DOHH2 (cell line): ENCODE data around the gene BCL2.

Experiments used
- H3F3A ChIP-seq: fragments of 200-600 bp; sonication (generic), shearing (Covaris generic); 2 replicates; pipeline ENCODE4 v1.6.0; 2016; ENCODE audit warnings: antibody characterized with exemption, mild to moderate bottlenecking; ENCODE audit not compliant: control insufficient read depth, insufficient read depth
- H3K27ac ChIP-seq: fragments of 200-600 bp; sonication (generic); 2 replicates; pipeline ENCODE4 v1.5.1; 2014; ENCODE audit warnings: low read depth, mild to moderate bottlenecking, low read length, moderate library complexity
- H3K27me3 ChIP-seq: fragments of 200-600 bp; sonication (generic); 2 replicates; pipeline ENCODE4 v1.6.1; 2014; ENCODE audit warnings: mild to moderate bottlenecking, low read length, mixed read lengths; ENCODE audit not compliant: control insufficient read depth
- H3K36me3 ChIP-seq: fragments of 200-600 bp; sonication (generic); 2 replicates; pipeline ENCODE4 v1.6.1; 2014; ENCODE audit warnings: mild to moderate bottlenecking, low read length, moderate library complexity, mixed read lengths; ENCODE audit not compliant: control insufficient read depth
- H3K4me1 ChIP-seq: fragments of 200-600 bp; sonication (generic); 2 replicates; pipeline ENCODE4 v1.6.1; 2014; ENCODE audit warnings: mild to moderate bottlenecking, low read length, mixed read lengths; ENCODE audit not compliant: control insufficient read depth
- H3K4me2 ChIP-seq: fragments of 200-600 bp; sonication (generic); 2 replicates; pipeline ENCODE4 v1.6.0; 2014; ENCODE audit warnings: mild to moderate bottlenecking, low read length, moderate library complexity
- H3K4me3 ChIP-seq: fragments of 200-600 bp; sonication (generic); 2 replicates; pipeline ENCODE4 v1.5.1; 2014; ENCODE audit warnings: mild to moderate bottlenecking, low read length, mixed read lengths
- H3K79me2 ChIP-seq: fragments of 200-600 bp; sonication (generic); 2 replicates; pipeline ENCODE4 v1.6.1; 2014; ENCODE audit warnings: mild to moderate bottlenecking, low read length, mixed read lengths; ENCODE audit not compliant: control insufficient read depth
- H3K9me2 ChIP-seq: fragments of 200-600 bp; sonication (generic); replicated peaks from 2 replicates; pipeline ENCODE4 v1.6.1; 2014; ENCODE audit warnings: mild to moderate bottlenecking, low read length, mixed read lengths; ENCODE audit not compliant: control insufficient read depth
- H3K9me3 ChIP-seq: fragments of 200-600 bp; sonication (generic); 2 replicates; pipeline ENCODE4 v1.6.1; 2014; ENCODE audit warnings: antibody characterized with exemption, low read length, mixed read lengths; ENCODE audit not compliant: control insufficient read depth, insufficient read depth
- H4K20me1 ChIP-seq: fragments of 200-600 bp; sonication (generic); 2 replicates; pipeline ENCODE4 v1.6.0; 2014; ENCODE audit warnings: low read depth, mild to moderate bottlenecking, antibody characterized with exemption, low read length, moderate library complexity; ENCODE audit not compliant: control insufficient read depth, insufficient read depth
- CTCF ChIP-seq: fragments of 200-600 bp; sonication (generic); IDR thresholded peaks from one replicate; pipeline ENCODE4 v1.5.1; 2014; ENCODE audit warnings: antibody characterized with exemption, mild to moderate bottlenecking, low read depth, low read length; ENCODE audit not compliant: poor library complexity, severe bottlenecking
- EZH2phosphoT487 ChIP-seq: fragments of 200-600 bp; sonication (generic); IDR thresholded peaks from 2 replicates; pipeline ENCODE4 v1.6.1; 2017; ENCODE audit warnings: borderline replicate concordance, mild to moderate bottlenecking, antibody characterized with exemption, low read length, moderate library complexity, mixed read lengths

The BCL2 gene

DNA sequence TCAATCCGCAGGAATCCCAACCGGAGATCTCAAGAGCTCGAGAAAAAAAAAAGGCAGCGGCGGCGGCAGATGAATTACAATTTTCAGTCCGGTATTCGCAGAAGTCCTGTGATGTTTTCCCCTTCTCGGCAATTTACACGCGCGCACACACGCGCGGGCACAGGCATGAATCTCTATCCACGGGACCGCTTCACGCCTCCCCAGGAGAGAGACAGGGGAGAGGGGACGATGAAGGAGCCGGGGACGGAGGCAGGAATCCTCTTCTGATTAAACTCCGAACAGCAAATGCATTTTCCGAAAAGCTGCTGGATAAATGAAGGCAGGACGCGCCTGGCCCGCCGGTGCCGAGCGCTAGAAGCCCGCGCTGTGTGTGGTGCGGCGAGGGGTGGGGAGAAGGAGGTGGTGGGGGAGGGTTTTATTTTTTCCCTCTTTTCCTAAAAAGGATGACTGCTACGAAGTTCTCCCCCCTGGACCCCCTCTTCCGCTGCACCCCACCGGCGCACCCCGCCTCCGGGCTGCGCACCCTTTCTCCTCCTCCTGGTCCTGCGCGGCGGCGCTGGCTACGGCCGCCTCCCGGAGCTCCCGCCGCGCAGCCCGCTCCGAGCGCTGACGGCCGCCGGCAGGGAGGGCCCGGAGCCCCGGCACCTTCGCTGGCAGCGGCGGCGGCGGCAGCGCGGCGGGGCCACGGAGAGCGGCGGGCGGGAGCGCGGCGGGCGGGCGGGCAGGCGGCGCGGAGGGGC, at the start of gene BCL2:
Gene BCL2, minus strand, starts transcription at position 387 of the 740 bp plus-strand sequence.
- H3F3A ChIP-seq, result peaks cover 20% of the 10 kb centered on the region
- H3K4me2 ChIP-seq, result peak within 1 kb of the TSS; percentile 72
- no peak for TF ChIP-seq EZH2phosphoT487
- TF ChIP-seq CTCF, result no peak
- H3K79me2 ChIP-seq, result peaks cover 59% of the 10 kb centered on the region
- peaks cover 33% of the 10 kb centered on the region for H3K4me1 ChIP-seq
- peaks cover 51% of the 10 kb centered on the region for H3K36me3 ChIP-seq
- peak within 1 kb of the TSS; percentile 82 for H3K4me3 ChIP-seq
- H4K20me1 ChIP-seq, result peaks cover 19% of the 10 kb centered on the region; the same call in 1 of the 2 replicates
- no peaks in the 10 kb centered on the region for H3K9me3 ChIP-seq
- H3K9me2 ChIP-seq, result no peaks in the 10 kb centered on the region
- peaks cover 25% of the 10 kb centered on the region for H3K27me3 ChIP-seq
- H3K27ac ChIP-seq, result peak within 1 kb of the TSS; percentile 82

- no peak overlapping the region for H3K4me2 ChIP-seq
Observed at GRCh38 chr18:63368611-63369010, 49.0 kb upstream of the BCL2 start.

GRCh38 chr18:63367053-63367953, 47.7 kb upstream of the BCL2 start, which contains the start of gene KDSR:
Gene KDSR, minus strand, starts transcription at chr18:63367206. Its CDS starts 88 bp downstream, at chr18:63367118.
- TF ChIP-seq EZH2phosphoT487, result no peak
- peaks cover 23% of the 10 kb centered on the region for H3K79me2 ChIP-seq
- H3K4me3 ChIP-seq, result peak within 1 kb of the TSS; percentile 86
- peaks cover 23% of the 10 kb centered on the region for H3K4me1 ChIP-seq
- no peaks in the 10 kb centered on the region for H4K20me1 ChIP-seq
- H3K9me3 ChIP-seq, result no peaks in the 10 kb centered on the region
- H3K9me2 ChIP-seq, result no peaks in the 10 kb centered on the region
- peaks cover 8% of the 10 kb centered on the region for H3K36me3 ChIP-seq
- H3K4me2 ChIP-seq, result peak within 1 kb of the TSS; percentile 99
- no peaks in the 10 kb centered on the region for H3K27me3 ChIP-seq
- peak within 1 kb of the TSS; percentile 27; the same call in 1 of the 2 replicates for H3K27ac ChIP-seq
- peaks cover 4% of the 10 kb centered on the region for H3F3A ChIP-seq

More at GRCh38 chr18:63368611-63369010, 49.0 kb upstream of the BCL2 start:
- Histone ChIP-seq H3K27me3 (no peaks in the 10 kb centered on the region), H3K9me3 (no peaks in the 10 kb centered on the region), H3K79me2 (peaks cover 23% of the 10 kb centered on the region), H3K4me1 (peaks cover 26% of the 10 kb centered on the region), H3K27ac (no peak overlapping the region), H3K36me3 (peaks cover 3% of the 10 kb centered on the region; the same call in 1 of the 2 replicates), H4K20me1 (no peaks in the 10 kb centered on the region), H3F3A (peaks cover 4% of the 10 kb centered on the region), H3K9me2 (no peaks in the 10 kb centered on the region), H3K4me3 (no peak overlapping the region)
- no peak for TF ChIP-seq EZH2phosphoT487
- TF ChIP-seq CTCF, result no peak
